Measurements from ENCODE around the gene TBCB. TPM values are rescaled to one million over a fixed set of nuclear protein-coding genes. Genes with fewer than 3 reads are reported as not detected.
"Not testable (repeated sequence)": the region's sequence is repeated elsewhere in the genome, so short reads cannot be mapped to it uniquely, and the experiment has no call there.

The TBCB gene
- total RNA-seq, 4 donors from 2014 or later = 118 to 196 (median 154) TPM

DNA sequence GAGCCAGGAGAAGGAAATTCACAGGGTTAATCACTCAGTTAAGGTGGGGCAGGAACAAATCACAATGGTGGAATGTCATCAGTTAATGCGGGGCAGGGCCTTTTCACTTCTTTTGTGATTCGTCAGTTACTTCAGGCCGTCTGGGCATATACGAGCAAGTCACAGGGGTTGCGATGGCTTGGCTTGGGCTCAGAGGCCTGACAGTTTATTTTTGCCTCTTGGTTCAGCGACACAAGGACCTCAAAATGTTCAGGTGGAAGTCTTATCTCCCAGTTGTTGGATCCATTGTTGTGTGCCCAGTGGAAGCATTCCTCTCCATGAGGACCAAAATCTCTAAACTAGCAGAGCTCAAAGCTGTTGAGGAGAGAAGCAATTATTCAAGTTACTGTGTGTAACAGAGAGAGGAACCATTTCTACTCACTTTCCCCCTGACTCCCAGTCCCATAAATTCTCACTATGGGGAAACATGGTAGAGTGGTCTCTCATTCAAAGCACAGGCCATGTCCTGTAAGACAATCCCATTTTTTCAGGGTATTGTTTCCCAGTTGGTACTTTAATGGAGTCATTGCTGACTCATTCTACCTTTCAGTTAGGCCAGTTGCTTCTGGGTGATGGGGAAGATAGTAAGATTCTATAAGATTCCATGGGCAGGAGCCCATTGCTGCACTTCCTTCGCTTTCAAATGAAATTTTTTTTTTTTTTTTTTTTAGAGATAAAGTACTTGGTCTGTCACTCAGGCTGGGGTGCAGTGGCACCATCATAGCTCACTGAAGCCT lies 45.7 kb downstream of the TBCB start:
- H3K9me3 ChIP-seq = no peaks in the 10 kb centered on the region
- DNase-seq = no peak
- no peak overlapping the region for H3K4me3 ChIP-seq
- no peaks in the 10 kb centered on the region for H3K4me1 ChIP-seq
- H3K27me3 ChIP-seq = no peaks in the 10 kb centered on the region
- no peak overlapping the region for H3K27ac ChIP-seq
- intact Hi-C loops (cut with DNase I; ENCODE audit: low total_unique reads) = no loop called here
- TF ChIP-seq, protein P1, sequence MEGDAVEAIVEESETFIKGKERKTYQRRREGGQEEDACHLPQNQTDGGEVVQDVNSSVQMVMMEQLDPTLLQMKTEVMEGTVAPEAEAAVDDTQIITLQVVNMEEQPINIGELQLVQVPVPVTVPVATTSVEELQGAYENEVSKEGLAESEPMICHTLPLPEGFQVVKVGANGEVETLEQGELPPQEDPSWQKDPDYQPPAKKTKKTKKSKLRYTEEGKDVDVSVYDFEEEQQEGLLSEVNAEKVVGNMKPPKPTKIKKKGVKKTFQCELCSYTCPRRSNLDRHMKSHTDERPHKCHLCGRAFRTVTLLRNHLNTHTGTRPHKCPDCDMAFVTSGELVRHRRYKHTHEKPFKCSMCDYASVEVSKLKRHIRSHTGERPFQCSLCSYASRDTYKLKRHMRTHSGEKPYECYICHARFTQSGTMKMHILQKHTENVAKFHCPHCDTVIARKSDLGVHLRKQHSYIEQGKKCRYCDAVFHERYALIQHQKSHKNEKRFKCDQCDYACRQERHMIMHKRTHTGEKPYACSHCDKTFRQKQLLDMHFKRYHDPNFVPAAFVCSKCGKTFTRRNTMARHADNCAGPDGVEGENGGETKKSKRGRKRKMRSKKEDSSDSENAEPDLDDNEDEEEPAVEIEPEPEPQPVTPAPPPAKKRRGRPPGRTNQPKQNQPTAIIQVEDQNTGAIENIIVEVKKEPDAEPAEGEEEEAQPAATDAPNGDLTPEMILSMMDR (IDR thresholded peaks at IDR 0.05) = no peak
- TF ChIP-seq POLR2A (IDR thresholded peaks at IDR 0.05) = no peak
- H3K36me3 ChIP-seq = no peaks in the 10 kb centered on the region

DNA sequence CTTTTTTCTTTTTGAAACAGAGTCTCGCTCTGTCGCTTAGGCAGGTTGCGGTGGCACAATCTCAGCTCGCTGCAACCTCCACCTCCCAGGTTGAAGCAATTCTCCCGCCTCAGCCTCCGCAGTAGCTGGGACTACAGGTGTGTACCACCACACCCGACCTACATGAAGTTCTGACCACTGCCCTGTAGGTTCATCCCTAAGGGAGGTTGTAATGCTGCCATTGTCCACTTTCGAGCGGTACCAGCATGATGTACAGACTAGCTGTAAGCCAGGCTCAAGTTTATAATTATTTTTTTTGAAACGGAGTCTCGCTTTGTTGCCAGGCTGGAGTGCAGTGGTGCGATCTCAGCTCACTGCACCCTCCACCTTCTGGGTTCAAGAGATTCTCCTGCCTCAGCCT lies 48.5 kb downstream of the TBCB start:
- TF ChIP-seq, protein P1 (IDR thresholded peaks at IDR 0.05) = no peak
- TF ChIP-seq POLR2A (IDR thresholded peaks at IDR 0.05) = no peak
- Histone ChIP-seq H3K36me3 (no peaks in the 10 kb centered on the region), H3K4me3 (no peak overlapping the region), H3K9me3 (no peaks in the 10 kb centered on the region), H3K4me1 (no peaks in the 10 kb centered on the region), H3K27me3 (no peaks in the 10 kb centered on the region), H3K27ac (no peak overlapping the region)
- DNase-seq = no peak
- intact Hi-C loops (cut with DNase I; ENCODE audit: low total_unique reads) = no loop called here

- Histone ChIP-seq H3K9me3 (no peaks in the 10 kb centered on the region), H3K4me3 (no peak overlapping the region), H3K36me3 (no peaks in the 10 kb centered on the region), H3K27ac (peak overlapping the region; percentile 42 to 49), H3K4me1 (no peaks in the 10 kb centered on the region), H3K27me3 (no peaks in the 10 kb centered on the region)
- TF ChIP-seq POLR2A (IDR thresholded peaks at IDR 0.05) = no peak
- TF ChIP-seq, protein P1 (IDR thresholded peaks at IDR 0.05) = no peak
- DNase-seq = peak in 1 of 2 donors; percentile 31
- intact Hi-C loops (cut with DNase I; ENCODE audit: low total_unique reads) = no loop called here
These were observed 54.0 kb downstream of the TBCB start for GRCh38 chr19:36169084-36169760.

DNA sequence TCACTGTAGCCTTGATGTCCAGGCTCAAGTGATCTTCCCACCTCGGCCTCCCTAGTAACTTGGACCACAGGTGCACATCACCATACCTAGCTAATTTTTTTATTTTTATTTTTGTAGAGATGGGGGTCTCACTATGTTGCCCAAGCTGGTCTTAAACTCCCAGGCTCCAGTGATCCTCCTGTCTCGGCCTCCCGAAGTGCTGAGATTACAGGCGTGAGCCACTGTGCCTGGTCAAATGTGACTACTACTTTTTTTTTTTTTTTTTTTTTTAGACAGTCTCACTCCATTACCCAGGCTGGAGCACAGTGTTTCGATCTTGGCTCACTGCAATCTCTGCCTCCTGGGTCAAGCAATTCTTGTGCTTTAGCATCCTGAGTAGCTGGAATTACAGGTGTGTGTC lies 57.6 kb downstream of the TBCB start:
- no peak overlapping the region for H3K27ac ChIP-seq
- intact Hi-C loops (cut with DNase I; ENCODE audit: low total_unique reads) = loop anchor here (5.0 kb wide), 1 partner anchor 46 kb away; no protein-coding TSS in a partner anchor

DNA sequence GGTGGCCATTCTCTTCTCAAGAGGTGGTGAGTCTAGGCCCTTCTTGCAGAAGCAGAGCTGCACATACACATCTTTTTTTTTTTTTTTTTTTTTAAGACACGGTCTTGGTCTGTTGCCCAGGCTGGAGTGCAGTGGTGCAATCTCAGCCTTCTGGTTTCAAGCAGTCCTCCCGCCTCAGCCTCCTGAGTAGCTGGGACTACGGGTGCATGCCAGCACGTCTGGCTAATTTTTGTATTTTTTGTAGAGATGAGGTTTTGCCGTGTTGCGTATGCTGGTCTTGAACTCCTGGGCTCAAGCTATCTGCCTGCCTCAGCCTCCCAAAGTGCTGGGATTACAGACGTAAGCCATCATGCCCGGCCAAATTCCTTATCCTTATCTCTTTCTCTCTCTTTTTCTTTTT lies 58.6 kb downstream of the TBCB start:
- not testable (repeated sequence) for H3K27me3 ChIP-seq, H3K9me3 ChIP-seq, H3K4me3 ChIP-seq, H3K27ac ChIP-seq, DNase-seq, H3K4me1 ChIP-seq, H3K36me3 ChIP-seq
- intact Hi-C loops (cut with DNase I; ENCODE audit: low total_unique reads) = loop anchor here (5.0 kb wide), 1 partner anchor 47 kb away; no protein-coding TSS in a partner anchor

More for the DNA sequence above, 57.6 kb downstream of the TBCB start:
- no peaks in the 10 kb centered on the region for H3K9me3 ChIP-seq
- H3K4me1 ChIP-seq = no peaks in the 10 kb centered on the region
- H3K4me3 ChIP-seq = no peak overlapping the region
- no peak for TF ChIP-seq POLR2A (IDR thresholded peaks at IDR 0.05)
- TF ChIP-seq, protein P1 (IDR thresholded peaks at IDR 0.05) = no peak
- no peaks in the 10 kb centered on the region for H3K36me3 ChIP-seq
- no peaks in the 10 kb centered on the region for H3K27me3 ChIP-seq
- DNase-seq = no peak

Other genes starting within 250 kb of the TBCB start
- gene APLP1, start 246.9 kb upstream of the TBCB start, total RNA-seq = 10 to 100 TPM in 1 of 4 donors, 1 to 10 TPM in 1, not detected in 2; 6.1 to 16.2 TPM
- gene NFKBID, start 214.9 kb upstream of the TBCB start, total RNA-seq = 10 to 100 TPM in 2 of 4 donors, 1 to 10 TPM in 2; 4.4 to 18.2 (median 9.5) TPM
- 10 to 100 TPM in 1 of 4 donors, 1 to 10 TPM in 2, not detected in 1; 1.6 to 47.1 (median 4.5) TPM for gene HCST, start 212.9 kb upstream of the TBCB start, total RNA-seq
- gene TYROBP, start 207.2 kb upstream of the TBCB start, total RNA-seq = 10 to 100 TPM in 3 of 4 donors, 1 to 10 TPM in 1; 1.3 to 25.0 (median 14.9) TPM
- 10 to 100 TPM in 2 of 4 donors, 1 to 10 TPM in 2; 3.1 to 22.4 (median 9.6) TPM for gene LRFN3, start 179.1 kb upstream of the TBCB start, total RNA-seq
- 10 to 100 TPM; 23.8 to 80.0 (median 43.1) TPM for gene SDHAF1, start 120.3 kb upstream of the TBCB start, total RNA-seq
- gene SYNE4, start 106.7 kb upstream of the TBCB start, total RNA-seq = 1 to 10 TPM in 1 of 4 donors, under 1 TPM in 1, not detected in 2; 0.24 to 1.7 TPM
- 10 to 100 TPM; 10.0 to 18.5 (median 17.0) TPM for gene ALKBH6, start 101.3 kb upstream of the TBCB start, total RNA-seq
- 10 to 100 TPM in 3 of 4 donors, 1 to 10 TPM in 1; 4.4 to 82.5 (median 34.8) TPM for gene CLIP3, start 82.6 kb upstream of the TBCB start, total RNA-seq
- 1 to 10 TPM in 3 of 4 donors, not detected in 1; 4.6 to 6.5 (median 6.2) TPM for gene THAP8, start 61.2 kb upstream of the TBCB start, total RNA-seq
- gene WDR62, start 60.6 kb upstream of the TBCB start, total RNA-seq = 1 to 10 TPM in 2 of 4 donors, not detected in 2; 2.4 to 5.8 TPM
- gene OVOL3, start 4.3 kb upstream of the TBCB start, total RNA-seq = not detected
- gene POLR2I, start 593 bp upstream of the TBCB start, total RNA-seq = 10 to 100 TPM in 3 of 4 donors, 1 to 10 TPM in 1; 8.2 to 69.8 (median 25.2) TPM
- 100 to 1,000 TPM; 134 to 511 (median 179) TPM for gene CAPNS1, start 24.6 kb downstream of the TBCB start, total RNA-seq
- gene COX7A1, start 37.0 kb downstream of the TBCB start, total RNA-seq = 100 to 1,000 TPM in 2 of 4 donors, 10 to 100 TPM in 1, 1 to 10 TPM in 1; 4.7 to 235 (median 65.2) TPM
- 10 to 100 TPM in 1 of 4 donors, 1 to 10 TPM in 3; 1.5 to 20.8 (median 6.1) TPM for gene ZNF565, start 99.2 kb downstream of the TBCB start, total RNA-seq
- gene ZNF146, start 99.6 kb downstream of the TBCB start, total RNA-seq = 100 to 1,000 TPM in 1 of 4 donors, 10 to 100 TPM in 3; 54.7 to 238 (median 84.2) TPM

Data from uterus (tissue), 4 donors.